NCI-H82 treated with DMSO at 0.1 percent for 48 hours (cell line): ENCODE data around the gene CRB1.

ENCODE experiments used
- DNase-seq: peaks from one replicate; lab custom pipeline; 2025; ENCODE audit not compliant: unreplicated experiment; lab: John Stamatoyannopoulos, UW

Gene CRB1

DNA sequence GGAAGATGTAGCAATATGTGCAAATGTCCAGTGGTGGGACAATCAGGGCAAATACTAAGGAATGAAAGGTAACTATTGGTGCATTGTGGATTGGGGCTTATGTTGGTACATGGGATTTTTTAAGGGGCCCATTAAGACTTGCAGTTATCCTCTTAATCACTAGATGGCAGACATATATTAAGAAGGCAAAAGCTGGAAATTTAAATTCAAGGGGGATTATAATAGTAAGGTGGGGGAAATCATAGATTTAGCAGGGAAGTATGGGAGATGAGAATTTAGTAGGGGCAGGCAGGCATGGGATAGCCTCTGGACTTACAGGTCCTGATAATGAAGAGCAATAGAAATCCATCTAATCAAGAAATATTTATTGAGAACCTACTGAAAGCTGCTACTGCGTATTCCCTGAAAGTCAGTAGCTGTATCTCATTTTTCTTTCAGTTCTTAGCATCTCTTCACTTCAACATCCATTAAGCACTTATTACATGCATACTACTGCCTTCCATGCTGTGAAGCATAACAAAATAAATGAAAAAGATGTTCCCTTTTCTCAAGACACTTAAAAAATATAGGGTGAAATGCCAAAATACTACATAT is 251.8 kb downstream of the CRB1 start:
- DNase-seq, result peak; percentile 7

DNA sequence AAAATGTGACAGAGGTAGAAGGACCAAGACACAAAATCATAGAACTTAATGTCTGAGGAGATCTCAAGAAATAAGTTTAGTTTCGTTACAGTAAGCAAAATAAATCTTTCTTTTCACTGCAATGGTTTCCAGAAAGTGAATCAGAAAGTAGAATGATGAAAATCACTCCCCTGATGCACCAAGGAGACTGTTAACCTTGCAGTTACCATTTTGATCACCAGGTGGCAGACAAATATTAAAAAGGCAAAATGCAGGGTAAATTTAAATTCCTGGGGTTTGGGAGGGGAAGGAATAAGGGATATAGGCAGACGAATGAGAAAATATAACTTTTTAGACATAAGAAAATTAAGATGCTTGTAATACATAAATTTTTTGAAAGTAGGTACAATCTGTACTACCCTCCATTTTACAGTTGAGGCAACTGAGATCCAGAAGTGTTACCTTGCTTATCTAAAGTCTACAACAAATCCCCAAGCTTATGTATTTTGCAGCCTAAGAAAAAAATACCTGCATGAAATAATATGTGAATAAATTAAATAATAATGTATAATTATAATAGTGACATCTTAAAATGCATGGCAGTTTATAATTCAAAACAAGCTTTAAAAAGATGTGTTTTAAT is 253.2 kb downstream of the CRB1 start:
- peak; percentile 16 for DNase-seq

DNA sequence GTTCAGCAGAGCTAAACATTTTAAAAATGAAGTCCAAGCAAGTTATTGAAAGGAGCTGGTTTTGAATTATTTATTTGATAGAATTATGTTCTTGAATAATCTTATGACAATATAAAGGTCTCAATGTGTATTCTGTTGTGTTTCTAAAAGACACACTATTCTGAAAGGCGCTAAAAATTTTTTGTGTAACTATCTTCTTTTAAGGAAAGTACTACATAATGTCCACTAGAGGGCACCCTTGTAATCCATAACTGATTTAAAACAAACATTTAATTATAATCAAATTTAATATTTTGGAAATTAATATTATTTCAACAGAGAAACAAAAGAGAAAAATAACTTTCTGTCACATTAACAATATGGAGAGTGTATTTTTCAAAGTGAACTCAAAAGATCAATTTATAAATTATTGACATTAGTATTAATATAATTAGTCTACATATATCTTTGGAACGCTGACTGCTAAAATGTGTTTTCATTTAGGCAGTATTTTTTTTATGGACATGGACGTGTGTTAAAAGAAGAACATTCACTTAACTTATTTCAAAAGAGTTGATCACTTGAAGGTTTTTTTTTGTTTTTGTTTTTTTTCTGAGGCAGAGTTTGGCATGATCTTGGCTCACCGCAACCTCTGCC is 258.8 kb downstream of the CRB1 start:
- peak; percentile 45 for DNase-seq
